ENCODE measurements around the gene TLL2.

Gene TLL2

DNA sequence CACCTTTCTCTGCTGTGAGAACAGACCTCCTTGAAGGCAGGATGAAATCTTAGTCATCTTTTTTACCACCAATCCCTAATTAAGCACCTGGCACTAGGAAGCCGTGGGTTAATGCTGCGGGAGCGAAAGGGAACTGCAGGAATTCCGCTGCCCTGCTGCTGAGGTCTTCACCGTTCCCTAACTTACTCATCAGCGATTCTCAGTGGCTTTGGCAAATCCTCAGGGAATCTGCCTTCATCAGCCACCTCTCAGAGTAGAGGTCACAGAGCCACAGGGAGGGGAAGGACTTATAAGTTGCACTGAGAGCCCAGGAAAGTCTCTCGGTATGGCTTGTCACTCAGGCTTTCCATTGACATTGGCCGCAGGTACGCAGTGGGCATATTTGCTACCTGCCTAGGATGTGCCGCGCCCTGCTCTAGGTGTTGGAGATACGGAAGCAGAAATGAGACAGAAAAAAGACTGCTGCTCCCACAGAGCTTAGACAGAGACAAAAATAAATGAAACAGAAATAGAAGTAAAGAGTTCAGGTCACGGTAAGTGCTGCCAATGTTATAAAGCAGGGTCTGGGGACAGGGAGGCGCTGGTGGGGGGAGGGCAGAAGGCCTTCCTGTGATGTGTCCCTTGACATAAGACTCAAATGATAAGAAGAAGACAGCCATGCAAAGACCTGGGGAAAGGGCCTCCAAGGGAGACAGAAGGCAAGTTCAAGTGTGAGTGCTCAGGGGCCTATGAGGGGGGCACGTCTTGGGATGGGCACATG, 82.3 kb downstream of the TLL2 start:
- TF ChIP-seq L3MBTL2 (conservative IDR thresholded peaks at IDR 0.05) (no peak), FOXM1 (IDR thresholded peaks at IDR 0.05; ENCODE audit: borderline replicate concordance) (no peak), SUZ12 (IDR thresholded peaks at IDR 0.05) (no peak), LEF1 (IDR thresholded peaks at IDR 0.05; ENCODE audit: borderline replicate concordance) (no peak), ARNT (IDR thresholded peaks at IDR 0.05) (no peak), FOXA1 (IDR thresholded peaks at IDR 0.05) (no peak), TARDBP (IDR thresholded peaks at IDR 0.05) (no peak), ZNF384 (IDR thresholded peaks at IDR 0.05) (no peak), HDGF (IDR thresholded peaks at IDR 0.05; ENCODE audit: borderline replicate concordance) (no peak), NFRKB (IDR thresholded peaks at IDR 0.05) (no peak), ELF4 (IDR thresholded peaks at IDR 0.05) (no peak), FOXK2 (IDR thresholded peaks at IDR 0.05) (no peak), SP1 (IDR thresholded peaks at IDR 0.05) (no peak)
- DNase-seq (ENCODE audit: extremely low spot score), result no peak
- CTCF ChIA-PET, result no interaction called here
- POLR2A ChIA-PET, result no interaction called here

DNA sequence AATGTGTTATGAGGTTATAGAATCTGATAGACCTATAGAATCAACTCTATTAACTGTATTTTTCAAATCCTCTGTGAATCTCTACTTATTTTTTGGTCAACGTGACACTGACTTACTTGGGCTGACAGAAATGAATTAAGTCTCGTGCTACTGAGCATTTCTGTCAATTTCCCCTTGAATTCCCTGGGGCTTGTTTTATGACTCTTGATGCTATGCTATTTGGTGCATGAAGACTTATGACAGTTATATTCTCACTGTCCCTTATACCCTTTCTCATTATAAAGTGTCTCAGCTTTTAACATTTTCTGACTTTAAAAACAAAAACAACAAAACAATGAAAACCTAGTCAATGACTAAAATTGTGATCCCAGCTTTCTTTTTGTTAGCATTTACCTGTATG, 86.4 kb downstream of the TLL2 start:
- POLR2A ChIA-PET, result no interaction called here
- no peak for DNase-seq (ENCODE audit: extremely low spot score)
- no peak for TF ChIP-seq FOXK2 (IDR thresholded peaks at IDR 0.05)
- TF ChIP-seq PKNOX1 (IDR thresholded peaks at IDR 0.05), result no peak
- no peak for TF ChIP-seq ARNT (IDR thresholded peaks at IDR 0.05)
- TF ChIP-seq FOXM1 (IDR thresholded peaks at IDR 0.05; ENCODE audit: borderline replicate concordance), result no peak
- no peak for TF ChIP-seq CTBP1 (IDR thresholded peaks at IDR 0.05; ENCODE audit: borderline replicate concordance)
- no peak for TF ChIP-seq ELF4 (IDR thresholded peaks at IDR 0.05)
- TF ChIP-seq NFRKB (IDR thresholded peaks at IDR 0.05), result no peak
- CTCF ChIA-PET, result interaction anchor here (0.9 kb wide), 1 partner anchor 43 kb away, joined by 3 read pairs; no protein-coding TSS in a partner anchor

DNA sequence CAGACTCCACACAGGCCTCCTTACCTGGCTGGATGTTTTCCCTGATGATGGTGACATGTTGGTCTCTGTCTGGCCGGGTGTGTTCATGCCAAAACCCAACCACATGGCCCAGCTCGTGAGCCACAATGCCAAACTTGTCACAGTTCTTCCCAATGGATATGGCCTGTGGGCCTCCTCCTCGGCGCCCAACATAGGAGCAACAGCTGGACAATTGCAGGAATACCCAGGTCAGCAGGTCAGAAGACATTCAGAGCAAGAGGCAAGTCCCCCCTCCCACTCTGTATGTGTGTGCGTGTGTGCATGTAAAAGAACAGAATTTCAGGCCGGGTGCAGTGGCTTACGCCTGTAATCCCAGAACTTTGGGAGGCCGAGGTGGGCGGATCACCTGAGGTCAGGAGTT, 91.2 kb downstream of the TLL2 start:
- CTCF ChIA-PET, result interaction anchor here (1.4 kb wide), 1 partner anchor 9 kb away, joined by 6 read pairs; no protein-coding TSS in a partner anchor
- DNase-seq (ENCODE audit: extremely low spot score), result no peak
- TF ChIP-seq ELF4 (IDR thresholded peaks at IDR 0.05) (no peak), FOXK2 (IDR thresholded peaks at IDR 0.05) (no peak), L3MBTL2 (conservative IDR thresholded peaks at IDR 0.05) (no peak), FOXA1 (IDR thresholded peaks at IDR 0.05) (no peak), BHLHE40 (IDR thresholded peaks at IDR 0.05; ENCODE audit: borderline replicate concordance) (no peak), ZNF384 (IDR thresholded peaks at IDR 0.05) (no peak), TARDBP (IDR thresholded peaks at IDR 0.05) (no peak), SUZ12 (IDR thresholded peaks at IDR 0.05) (no peak), ARNT (IDR thresholded peaks at IDR 0.05) (no peak), SP1 (IDR thresholded peaks at IDR 0.05) (no peak), LEF1 (IDR thresholded peaks at IDR 0.05; ENCODE audit: borderline replicate concordance) (no peak), NFRKB (IDR thresholded peaks at IDR 0.05) (no peak)
- POLR2A ChIA-PET, result no interaction called here

DNA sequence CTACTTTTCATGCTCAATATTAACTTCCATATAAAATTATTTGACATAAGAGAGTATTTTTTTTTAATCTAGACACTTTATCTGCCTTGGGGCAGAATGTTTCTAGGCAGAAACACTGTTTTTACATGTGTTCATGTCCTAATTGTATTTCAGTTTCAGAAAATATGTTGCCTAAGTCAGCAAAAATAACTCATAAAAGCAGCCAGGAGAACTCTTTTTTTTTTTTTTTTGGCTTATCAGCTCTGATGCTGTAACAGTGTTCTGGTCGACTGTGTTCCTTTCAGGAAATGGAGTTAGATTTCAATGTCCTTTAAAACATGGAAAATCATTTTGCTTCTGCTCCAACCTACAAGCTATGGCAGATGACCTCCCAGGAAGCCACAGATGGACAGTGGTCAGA, 91.7 kb downstream of the TLL2 start:
- ChIA-PET POLR2A (no interaction called here), CTCF (interaction anchor here (1.4 kb wide), 1 partner anchor 9 kb away, joined by 6 read pairs; no protein-coding TSS in a partner anchor)
- DNase-seq (ENCODE audit: extremely low spot score), result no peak
- TF ChIP-seq L3MBTL2 (conservative IDR thresholded peaks at IDR 0.05) (no peak), SUZ12 (IDR thresholded peaks at IDR 0.05) (no peak), NFRKB (IDR thresholded peaks at IDR 0.05) (no peak)

DNA sequence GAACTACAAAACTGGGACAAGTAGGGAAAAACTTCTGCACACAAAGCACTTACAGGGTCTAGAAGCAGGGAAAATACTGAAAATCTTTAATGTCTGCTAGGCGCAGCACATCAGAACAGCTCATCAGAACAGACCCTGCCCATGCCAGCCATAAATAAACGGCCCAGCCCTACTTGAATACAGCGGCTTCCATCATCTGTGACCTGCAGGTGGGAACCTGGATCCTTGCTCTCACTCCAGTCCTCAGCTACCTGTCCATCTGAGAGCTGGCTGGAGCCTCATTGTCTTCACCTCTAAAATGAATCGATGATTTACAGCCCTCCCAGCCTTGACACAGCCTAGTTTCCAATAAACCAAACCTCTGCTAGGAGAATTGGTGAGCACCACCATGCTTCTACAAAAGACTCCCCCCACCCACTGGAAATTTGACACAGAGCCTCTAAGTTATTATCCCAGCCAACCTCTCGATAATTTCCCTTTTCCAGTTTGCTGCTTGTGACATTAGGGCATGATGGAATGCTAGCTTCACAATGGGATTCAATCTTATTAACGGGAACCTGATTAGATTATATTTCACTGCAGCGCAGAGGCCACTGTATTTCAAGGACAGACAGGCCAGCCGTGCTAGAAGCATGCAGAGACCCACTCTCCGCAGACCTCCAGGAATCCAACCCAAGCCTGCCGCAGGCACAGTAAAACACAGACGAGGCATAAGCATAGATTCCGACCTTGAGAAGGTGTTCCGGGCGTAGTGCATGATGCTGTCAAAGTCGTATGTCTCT, 93.3 kb downstream of the TLL2 start:
- ChIA-PET POLR2A (no interaction called here), CTCF (no interaction called here)
- DNase-seq (ENCODE audit: extremely low spot score), result no peak
- TF ChIP-seq FOXA1 (IDR thresholded peaks at IDR 0.05) (no peak), HDGF (IDR thresholded peaks at IDR 0.05; ENCODE audit: borderline replicate concordance) (no peak), SUZ12 (IDR thresholded peaks at IDR 0.05) (no peak), PKNOX1 (IDR thresholded peaks at IDR 0.05) (no peak), FOXK2 (IDR thresholded peaks at IDR 0.05) (no peak), L3MBTL2 (conservative IDR thresholded peaks at IDR 0.05) (no peak), TARDBP (IDR thresholded peaks at IDR 0.05) (no peak), NFRKB (IDR thresholded peaks at IDR 0.05) (no peak), SP1 (IDR thresholded peaks at IDR 0.05) (no peak), ZNF384 (IDR thresholded peaks at IDR 0.05) (no peak), ARNT (IDR thresholded peaks at IDR 0.05) (no peak), CTBP1 (IDR thresholded peaks at IDR 0.05; ENCODE audit: borderline replicate concordance) (no peak), ELF4 (IDR thresholded peaks at IDR 0.05) (no peak), FOXM1 (IDR thresholded peaks at IDR 0.05; ENCODE audit: borderline replicate concordance) (no peak), BHLHE40 (IDR thresholded peaks at IDR 0.05; ENCODE audit: borderline replicate concordance) (no peak), LEF1 (IDR thresholded peaks at IDR 0.05; ENCODE audit: borderline replicate concordance) (no peak)

DNA sequence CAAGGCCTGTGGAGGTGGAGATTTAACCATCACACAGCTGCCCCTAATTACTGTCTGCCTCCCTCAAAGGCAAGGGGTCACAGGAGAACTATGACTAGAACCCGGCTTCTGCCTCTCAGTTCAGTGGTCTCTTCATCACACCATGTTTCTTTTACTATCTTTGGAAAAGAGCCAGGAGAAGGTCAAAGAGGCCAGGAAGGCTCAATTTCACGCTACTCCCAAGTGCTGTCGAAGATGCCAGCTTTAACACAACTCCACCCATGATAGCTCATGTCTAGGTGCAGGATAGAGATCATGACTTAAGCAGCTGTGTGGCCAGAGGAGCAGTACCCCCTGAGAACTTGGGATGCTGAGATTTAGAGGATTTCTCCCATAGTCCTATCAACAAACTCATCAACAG, 94.4 kb downstream of the TLL2 start:
- no peak for TF ChIP-seq TARDBP (IDR thresholded peaks at IDR 0.05)
- no peak for TF ChIP-seq BHLHE40 (IDR thresholded peaks at IDR 0.05; ENCODE audit: borderline replicate concordance)
- TF ChIP-seq LEF1 (IDR thresholded peaks at IDR 0.05; ENCODE audit: borderline replicate concordance), result no peak
- no peak for TF ChIP-seq ZNF384 (IDR thresholded peaks at IDR 0.05)
- CTCF ChIA-PET, result interaction anchor here (0.6 kb wide), 1 partner anchor 10 kb away, joined by 6 read pairs; no protein-coding TSS in a partner anchor
- DNase-seq (ENCODE audit: extremely low spot score), result no peak
- POLR2A ChIA-PET, result no interaction called here

Measured in HEK293T (cell line).